Brain microvascular endothelial cell (primary cell): ENCODE data around the gene TOB1.
A peak's percentile ranks its signal among the peaks of the same experiment; 100 is the strongest.

Experiments
- DNase-seq: peaks from one replicate; pipeline ENCODE4 v3.0.0-alpha.2; 2020
- H3K27ac ChIP-seq: fragments of 250-450 bp; sonication (Bioruptor Pico); 2 replicates; pipeline ENCODE4 v1.5.1; 2020; ENCODE audit warnings: mild to moderate bottlenecking, moderate library complexity
- H3K27me3 ChIP-seq: fragments of 250-450 bp; sonication (Bioruptor Pico); replicated peaks from 2 replicates; pipeline ENCODE4 v1.5.1; 2020; ENCODE audit warnings: mild to moderate bottlenecking
- H3K36me3 ChIP-seq: fragments of 250-450 bp; sonication (Bioruptor Pico); replicated peaks from 2 replicates; pipeline ENCODE4 v1.5.1; 2020; ENCODE audit warnings: mild to moderate bottlenecking
- H3K4me3 ChIP-seq: 2 replicates; pipeline ENCODE4 v1.5.1; 2011; ENCODE audit warnings: low read depth, mild to moderate bottlenecking, control low read depth, low read length, moderate library complexity
- CTCF ChIP-seq: IDR thresholded peaks from 2 replicates; pipeline ENCODE4 v1.5.1; 2011; ENCODE audit warnings: low read depth, mild to moderate bottlenecking, moderate library complexity, low read length, control low read depth, inconsistent platforms; ENCODE audit errors: missing control alignments
- in situ Hi-C: cut with HindIII; loops from 2 replicates; pipeline ENCODE4 v1.10.0; 2017; ENCODE audit warnings: low sequenced_read_pairs, low pct_ligation_motif_present

Gene TOB1

GRCh38 chr17:50836826-50837225, 29.3 kb downstream of the TOB1 start:
- H3K27me3 ChIP-seq = no peaks in the 10 kb centered on the region
- H3K27ac ChIP-seq = no peak overlapping the region
- H3K4me3 ChIP-seq = no peak overlapping the region
- in situ Hi-C loops = no loop called here
- no peak for TF ChIP-seq CTCF
- DNase-seq = no peak
- no peaks in the 10 kb centered on the region for H3K36me3 ChIP-seq

DNA sequence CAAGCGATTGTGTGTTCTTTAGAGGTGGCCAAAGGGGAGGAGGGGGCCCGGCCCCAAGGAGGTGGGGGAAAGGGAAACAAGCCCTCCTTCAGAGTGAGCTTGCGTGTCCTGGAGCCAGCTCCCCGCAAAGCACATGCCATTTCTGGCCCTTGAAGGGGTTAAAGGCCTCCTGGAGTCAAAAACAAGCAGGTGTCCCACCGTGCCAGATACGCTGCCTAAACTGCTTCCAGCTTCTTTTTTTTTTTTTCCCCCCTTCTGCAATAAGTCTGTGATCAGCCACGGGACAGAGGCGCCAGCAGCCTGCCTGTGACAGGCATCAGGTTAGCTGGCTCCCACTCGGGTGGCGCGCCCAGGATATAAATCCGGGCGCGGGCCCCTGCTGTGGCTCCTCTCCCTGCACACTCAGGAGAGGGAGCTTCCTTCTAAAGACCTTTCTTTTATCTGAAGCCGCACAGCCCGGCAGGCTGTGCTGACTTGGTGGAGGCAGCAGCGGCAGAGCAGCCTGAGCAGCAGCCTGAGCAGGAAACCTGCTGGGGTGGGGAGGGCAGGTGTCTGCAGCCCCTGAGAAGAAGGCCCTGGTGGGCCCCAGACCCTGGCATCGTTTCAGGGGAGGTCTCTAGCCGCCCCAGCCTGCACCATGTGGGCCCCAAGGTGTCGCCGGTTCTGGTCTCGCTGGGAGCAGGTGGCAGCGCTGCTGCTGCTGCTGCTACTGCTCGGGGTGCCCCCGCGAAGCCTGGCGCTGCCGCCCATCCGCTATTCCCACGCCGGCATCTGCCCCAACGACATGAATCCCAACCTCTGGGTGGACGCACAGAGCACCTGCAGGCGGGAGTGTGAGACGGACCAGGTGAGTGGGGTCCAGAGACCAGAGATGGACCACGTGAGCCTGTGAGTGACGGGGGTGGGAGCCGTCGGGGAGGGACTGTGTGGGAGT, 30.6 kb downstream of the TOB1 start, which contains the start of gene WFIKKN2:
Gene WFIKKN2 (plus strand): TSS at position 286 of the 934 bp plus-strand sequence. CDS start 352 bp downstream, at position 638.
- no peaks in the 10 kb centered on the region for H3K27me3 ChIP-seq
- in situ Hi-C loops = no loop called here
- H3K27ac ChIP-seq = no peak within 1 kb of the TSS
- peak within 1 kb of the TSS; percentile 41 for H3K4me3 ChIP-seq
- TF ChIP-seq CTCF = no peak
- H3K36me3 ChIP-seq = no peaks in the 10 kb centered on the region
- DNase-seq = no peak

- DNase-seq = peak; percentile 45
- peak overlapping the region; percentile 41 for H3K4me3 ChIP-seq
- no peaks in the 10 kb centered on the region for H3K27me3 ChIP-seq
- no peaks in the 10 kb centered on the region for H3K36me3 ChIP-seq
- TF ChIP-seq CTCF = no peak
- H3K27ac ChIP-seq = no peak overlapping the region
- in situ Hi-C loops = no loop called here
Observed at GRCh38 chr17:50834429-50835300, 31.5 kb downstream of the TOB1 start.

DNA sequence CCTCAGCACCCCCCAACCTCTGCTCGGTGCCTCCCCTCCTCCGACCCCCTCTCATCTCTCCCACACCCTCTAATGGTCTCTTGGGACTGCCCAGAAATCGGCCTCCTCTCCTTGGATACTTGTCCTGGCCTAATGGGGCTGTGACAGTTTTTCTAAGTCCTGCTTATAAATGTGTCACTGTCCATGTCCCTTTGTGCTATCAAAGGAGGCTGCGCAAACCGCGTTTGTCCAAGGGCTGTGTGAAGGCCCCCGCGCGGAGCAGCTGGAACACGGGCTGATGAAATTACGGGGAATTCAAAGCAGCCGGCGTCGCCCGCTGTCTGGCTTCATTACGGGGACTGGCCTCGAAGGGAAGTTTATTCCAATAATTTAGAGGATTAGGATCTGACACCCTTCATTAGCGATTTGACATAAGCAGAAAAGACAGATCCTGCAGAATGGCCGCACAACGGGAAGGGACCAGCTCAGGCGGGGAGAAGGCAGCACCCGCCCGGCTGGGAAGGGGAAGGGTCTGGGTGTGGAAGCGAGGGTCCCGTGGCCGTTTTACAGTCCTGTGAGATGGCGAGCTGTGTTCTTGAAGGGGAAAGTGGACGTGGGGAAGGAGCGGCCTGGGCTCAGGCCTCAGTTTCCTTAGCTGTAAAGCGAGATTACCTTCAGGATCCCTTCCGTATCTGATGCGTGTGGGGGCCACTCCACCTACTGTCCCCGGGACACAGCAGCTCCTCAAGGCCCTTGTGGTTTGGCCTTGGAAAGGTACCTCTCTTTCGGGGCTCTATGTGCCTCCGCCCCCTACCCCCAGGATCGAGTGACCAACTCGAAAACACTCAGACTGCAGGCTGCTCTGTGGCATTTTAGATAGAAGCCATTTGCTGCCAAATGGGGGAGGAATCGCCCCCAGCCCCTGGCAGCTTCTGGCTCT, 32.4 kb downstream of the TOB1 start:
- in situ Hi-C loops = no loop called here
- Histone ChIP-seq H3K27ac (no peak overlapping the region), H3K27me3 (no peaks in the 10 kb centered on the region), H3K36me3 (no peaks in the 10 kb centered on the region), H3K4me3 (no peak overlapping the region)
- no peak for TF ChIP-seq CTCF
- no peak for DNase-seq

- Histone ChIP-seq H3K27ac (no peak overlapping the region), H3K27me3 (no peaks in the 10 kb centered on the region), H3K36me3 (no peaks in the 10 kb centered on the region), H3K4me3 (no peak overlapping the region)
- DNase-seq = no peak
- in situ Hi-C loops = no loop called here
- TF ChIP-seq CTCF = no peak
Observed at GRCh38 chr17:50832864-50833381, 33.2 kb downstream of the TOB1 start.
